GM19455 (cell line): ENCODE data around the gene CEP152.
A peak's percentile ranks its signal among the peaks of the same experiment; 100 is the strongest.
"Not testable (repeated sequence)": the region's sequence is repeated elsewhere in the genome, so short reads cannot be mapped to it uniquely, and the experiment has no call there.

Experiments
- ATAC-seq: cut with Tn5 transposase; IDR thresholded peaks from one replicate; pipeline ENCODE4 v1.9.1; 2021; ENCODE audit not compliant: unreplicated experiment

The CEP152 gene

DNA sequence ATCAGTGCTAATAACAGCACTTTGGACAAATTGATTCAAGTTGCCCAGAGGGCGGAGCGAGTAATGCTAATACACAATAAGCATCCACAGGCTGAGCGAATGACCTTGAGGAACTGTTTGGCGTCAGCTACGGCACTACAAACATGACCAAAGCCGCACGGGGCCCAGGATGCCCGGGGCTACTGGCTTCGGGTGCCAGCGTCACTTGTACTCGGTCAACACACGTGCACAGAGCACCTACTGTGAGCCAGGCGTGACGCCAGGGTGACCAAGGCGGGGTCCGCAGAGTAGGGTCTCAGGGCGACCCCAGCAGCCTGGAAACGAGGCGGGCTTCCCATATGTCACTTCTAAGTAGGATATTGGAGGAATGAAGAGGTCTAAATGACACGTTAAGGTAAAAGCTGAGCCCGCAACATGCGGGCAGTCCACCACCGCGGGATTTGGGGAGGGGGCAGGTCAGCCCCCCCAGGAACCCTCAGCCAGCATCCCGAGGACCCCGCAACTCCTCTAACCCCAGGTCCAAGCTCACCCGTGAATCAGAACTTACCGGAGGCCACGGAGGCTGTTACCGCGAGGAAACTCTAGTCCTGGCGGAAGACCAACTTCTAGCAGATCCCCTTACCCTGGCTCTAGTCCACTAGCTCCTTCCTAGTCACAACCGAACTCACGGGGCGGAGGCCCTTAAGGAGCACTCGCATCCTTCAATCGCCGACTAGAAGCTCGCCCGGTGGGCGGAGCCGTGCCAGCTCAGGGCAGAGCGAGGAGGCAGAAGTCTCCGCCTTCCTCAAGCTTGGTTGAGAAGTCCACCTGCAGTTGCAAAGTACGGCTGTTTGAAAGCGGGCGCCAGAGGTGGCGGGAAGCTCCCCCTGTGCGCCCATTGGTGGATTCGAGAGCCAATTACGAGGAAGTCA, at the start of gene CEP152:
TSS of gene CEP152 (minus strand) at position 656 of the 911 bp plus-strand sequence. CDS start 5,420 bp downstream, outside the sequence.
- ATAC-seq, result peak; percentile 95

DNA sequence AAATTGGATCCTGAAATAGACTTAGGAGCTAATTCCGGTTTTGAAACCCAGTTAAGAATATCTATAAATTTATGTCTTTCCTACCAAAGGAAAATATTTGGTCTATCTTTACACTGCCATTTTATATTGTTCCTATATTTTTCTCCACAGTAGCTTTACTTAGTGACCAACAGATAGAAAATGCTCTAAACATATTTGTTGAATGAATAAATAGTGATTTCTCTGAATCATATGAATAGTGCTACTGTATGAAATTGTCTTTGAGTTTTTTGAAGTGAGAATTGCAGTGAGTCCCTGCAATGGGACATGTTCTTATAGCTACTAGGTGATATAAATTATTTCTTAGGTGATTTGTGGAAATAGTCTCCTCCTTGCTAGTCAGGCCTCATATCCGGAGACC, 48.6 kb upstream of the CEP152 start:
- ATAC-seq, result no peak

GRCh38 chr15:48858401-48858800, 47.5 kb upstream of the CEP152 start:
- no peak for ATAC-seq

DNA sequence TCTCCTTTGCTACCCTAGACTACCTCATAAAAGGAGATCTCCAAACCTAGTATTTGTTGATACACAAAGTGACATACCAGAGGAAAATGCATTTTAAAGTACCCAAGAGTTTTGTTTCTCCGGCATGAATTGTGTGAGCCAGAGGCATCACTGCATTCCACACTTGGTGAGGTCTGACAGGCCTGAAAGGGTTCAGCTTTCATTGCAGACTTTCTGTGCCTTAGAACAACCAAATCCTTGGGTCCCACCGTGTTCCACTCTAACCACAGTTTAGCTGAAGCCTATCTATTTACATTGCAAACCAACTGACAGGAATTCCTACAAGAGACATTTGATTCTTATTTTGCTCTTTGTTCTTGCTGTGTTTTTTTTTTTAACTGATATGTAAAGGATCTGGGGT, 46.1 kb upstream of the CEP152 start:
- ATAC-seq, result no peak

GRCh38 chr15:48855501-48856440, 44.9 kb upstream of the CEP152 start:
- ATAC-seq, result no peak

- ATAC-seq, result not testable (repeated sequence)
These were observed 43.6 kb upstream of the CEP152 start for GRCh38 chr15:48854434-48854833.

GRCh38 chr15:48851956-48852355, 41.1 kb upstream of the CEP152 start:
- no peak for ATAC-seq

- ATAC-seq, result no peak
These were observed 39.8 kb upstream of the CEP152 start for GRCh38 chr15:48850648-48851047.

DNA sequence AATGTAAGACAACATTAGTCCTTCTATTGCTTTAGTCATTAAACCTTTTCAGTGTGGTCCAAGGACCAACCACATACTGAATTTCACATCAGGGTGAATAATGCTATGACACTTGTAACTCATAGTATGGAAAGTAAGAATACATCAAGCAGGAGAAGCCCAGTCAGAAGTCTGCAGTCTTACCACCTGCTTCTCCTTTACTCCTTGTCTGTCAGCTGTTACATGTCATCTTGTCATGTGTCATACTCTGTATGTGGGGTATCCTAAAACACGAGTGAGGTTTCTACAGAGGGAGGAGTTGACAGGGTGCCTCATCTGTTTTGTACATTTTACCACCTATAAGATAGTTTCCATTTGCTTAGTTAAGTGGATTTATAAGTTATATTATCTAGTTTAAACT, 34.3 kb upstream of the CEP152 start:
- ATAC-seq, result no peak

GRCh38 chr15:48842501-48842900, 31.6 kb upstream of the CEP152 start:
- ATAC-seq, result no peak

- no peak for ATAC-seq
These were observed 23.9 kb upstream of the CEP152 start for GRCh38 chr15:48834756-48835155.

GRCh38 chr15:48833526-48834239, 22.8 kb upstream of the CEP152 start:
- no peak for ATAC-seq

DNA sequence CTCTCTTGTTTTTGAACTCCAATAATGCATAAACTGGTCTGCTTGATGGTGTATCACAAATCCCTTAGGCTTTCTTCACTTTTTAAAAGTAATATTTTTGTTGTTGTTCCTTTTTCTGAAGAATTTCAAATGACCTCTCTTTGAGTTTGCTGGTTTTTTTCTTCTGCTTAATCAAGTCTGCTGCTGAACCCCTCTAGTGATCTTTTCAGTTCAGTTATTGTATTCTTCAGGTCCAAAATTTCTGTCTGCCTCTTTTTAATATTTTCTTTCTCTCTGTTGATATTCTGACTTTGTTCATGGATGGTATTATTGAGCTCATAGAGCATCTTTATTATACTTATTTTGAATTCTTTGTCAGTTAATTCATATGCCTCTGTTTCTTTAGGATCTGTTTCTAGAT, 21.8 kb upstream of the CEP152 start:
- ATAC-seq, result no peak

GRCh38 chr15:48828906-48829305, 18.0 kb upstream of the CEP152 start:
- ATAC-seq, result no peak

GRCh38 chr15:48828471-48828870, 17.6 kb upstream of the CEP152 start:
- no peak for ATAC-seq

DNA sequence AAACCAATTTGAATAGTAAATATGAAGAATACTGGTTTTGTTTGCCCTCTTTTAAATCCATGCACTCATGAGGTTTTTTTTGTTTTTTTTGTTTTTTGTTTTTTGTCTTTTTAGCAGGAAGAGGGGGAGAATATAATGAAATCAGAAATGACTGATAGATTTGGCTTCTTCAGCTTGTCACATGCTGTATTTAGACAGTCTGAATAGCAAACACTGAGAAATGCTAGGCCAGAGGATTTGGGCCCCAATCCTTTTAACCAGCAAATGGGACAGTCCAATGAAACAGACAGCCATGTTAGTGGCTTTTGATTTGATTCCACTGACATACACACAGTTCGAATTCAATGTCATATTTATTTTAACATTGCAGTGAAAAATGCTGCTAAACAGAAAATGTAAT, 14.2 kb upstream of the CEP152 start:
- ATAC-seq, result no peak

DNA sequence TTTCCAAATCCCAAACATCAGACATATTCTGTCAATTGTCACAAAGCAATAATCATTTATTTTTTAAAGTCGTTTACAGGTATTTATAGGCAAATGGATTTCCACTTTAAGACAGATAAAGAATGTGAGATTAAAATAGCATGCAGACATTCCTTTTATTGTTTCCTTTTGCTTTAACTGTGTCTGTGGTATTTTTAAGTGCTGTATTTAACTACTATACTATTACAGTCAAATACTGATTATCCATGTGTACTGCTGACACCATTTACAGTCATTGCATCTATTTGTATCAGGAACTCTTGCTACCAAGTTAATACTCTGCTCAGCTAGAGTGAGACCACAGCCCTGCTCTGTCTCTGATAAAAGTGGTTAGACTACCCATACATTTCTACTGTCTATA, 12.8 kb upstream of the CEP152 start:
- ATAC-seq, result no peak

- ATAC-seq, result no peak
These were observed 12.4 kb upstream of the CEP152 start for GRCh38 chr15:48823237-48823636.

DNA sequence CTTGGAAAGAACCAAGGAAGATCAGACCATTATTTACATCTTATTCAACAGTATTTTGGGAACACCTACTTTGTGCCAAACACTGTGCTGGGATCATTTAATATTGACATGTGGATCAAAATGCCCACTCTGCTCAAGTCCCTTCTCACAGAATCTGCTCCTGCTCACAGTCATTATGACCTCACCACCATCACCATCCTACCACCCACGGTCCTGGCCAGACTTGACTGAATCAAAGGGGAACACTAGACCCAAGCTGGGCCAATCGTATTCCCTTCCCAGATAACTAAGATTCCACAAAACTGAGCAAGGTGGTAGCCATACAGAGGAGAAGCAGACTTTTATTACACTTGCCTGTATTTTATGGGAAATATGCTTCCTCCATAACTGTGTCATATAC, 3.4 kb upstream of the CEP152 start:
- no peak for ATAC-seq

GRCh38 chr15:48811325-48811958, 573 bp upstream of the CEP152 start:
- ATAC-seq, result no peak

GRCh38 chr15:48806151-48806550, 4.7 kb downstream of the CEP152 start:
- no peak for ATAC-seq
